ENCODE measurements around the gene RAB29.
"Not testable (repeated sequence)": the region's sequence is repeated elsewhere in the genome, so short reads cannot be mapped to it uniquely, and the experiment has no call there.

The RAB29 gene, protein sequence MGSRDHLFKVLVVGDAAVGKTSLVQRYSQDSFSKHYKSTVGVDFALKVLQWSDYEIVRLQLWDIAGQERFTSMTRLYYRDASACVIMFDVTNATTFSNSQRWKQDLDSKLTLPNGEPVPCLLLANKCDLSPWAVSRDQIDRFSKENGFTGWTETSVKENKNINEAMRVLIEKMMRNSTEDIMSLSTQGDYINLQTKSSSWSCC

DNA sequence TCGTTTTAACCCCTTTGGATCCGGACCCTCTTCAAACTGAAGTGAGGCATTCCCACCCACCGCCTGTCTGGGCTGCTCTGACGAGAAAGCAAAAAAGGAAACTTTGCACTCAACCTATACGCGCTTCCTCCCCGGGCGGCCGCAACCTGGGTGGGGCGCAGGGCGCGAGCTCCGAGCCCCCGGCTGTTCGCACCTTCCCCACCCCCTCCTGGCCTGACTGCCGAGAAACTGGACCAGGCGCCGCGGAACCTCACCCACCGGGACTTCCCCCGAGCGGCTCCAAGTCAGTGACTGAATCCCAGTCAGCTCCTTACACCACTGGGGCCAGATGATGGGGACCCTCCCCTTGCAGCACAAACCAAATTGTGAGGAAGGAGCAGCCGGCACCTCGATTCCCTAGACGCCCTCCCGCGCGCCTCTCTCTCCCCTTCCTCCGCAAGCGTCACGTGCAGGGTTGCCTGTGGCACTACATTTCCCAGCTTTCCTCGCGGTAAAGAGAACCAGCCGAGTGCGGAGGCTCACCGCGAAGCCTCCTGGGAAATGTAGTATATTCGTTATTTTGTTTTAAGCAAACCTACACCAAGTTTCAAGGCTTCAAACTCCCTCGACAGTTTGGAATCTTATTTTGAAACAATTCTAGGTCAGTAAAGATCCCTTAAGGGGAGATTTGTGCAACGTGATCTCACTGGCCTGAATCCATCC lies at the start of gene RAB29:
Gene RAB29, minus strand, starts transcription at position 468 of the 702 bp plus-strand sequence. CDS start 526 bp downstream, outside the sequence.
- peak; percentile 68 to 75 for DNase-seq (ENCODE audit: low read depth in 2 of 2)

DNA sequence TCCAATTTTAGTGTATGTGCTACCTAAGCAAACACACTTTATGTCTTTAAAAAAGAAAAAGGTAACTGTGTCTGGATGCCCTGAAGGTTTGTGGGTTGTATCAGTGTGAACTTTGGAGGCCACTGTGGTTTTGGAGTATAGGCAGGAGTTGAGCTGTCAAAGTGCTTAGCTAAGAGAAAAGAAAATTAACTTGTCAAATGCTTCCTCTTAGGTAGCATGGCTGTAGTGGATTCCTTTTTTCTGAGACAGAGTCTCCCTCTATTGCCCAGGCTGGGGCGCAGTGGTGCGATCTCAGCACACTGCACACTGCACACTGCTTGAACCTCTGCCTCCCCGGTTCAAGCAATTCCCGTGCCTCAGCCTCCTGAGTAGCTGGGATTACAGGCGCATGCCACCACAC lies 48.9 kb upstream of the RAB29 start:
- DNase-seq (ENCODE audit: low read depth in 2 of 2): no peak

DNA sequence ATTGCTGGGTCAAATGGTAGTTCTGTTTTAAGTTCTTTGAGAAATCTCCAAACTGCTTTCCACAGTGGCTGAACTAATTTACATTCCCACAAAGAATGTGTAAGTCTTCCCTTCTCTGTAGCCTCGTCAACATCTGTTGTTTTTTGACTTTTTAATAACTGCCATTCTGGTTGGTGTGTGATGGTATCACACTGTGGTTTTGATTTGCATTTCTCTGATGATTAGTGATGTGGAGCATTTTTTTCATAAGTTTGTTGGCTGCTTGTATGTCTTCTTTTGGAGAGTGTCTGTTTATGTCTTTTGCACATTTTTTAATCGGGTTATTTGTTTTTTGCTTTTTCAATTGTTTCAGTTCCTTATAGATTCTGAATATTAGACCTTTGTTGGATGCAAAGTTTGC lies 48.0 kb upstream of the RAB29 start:
- not testable (repeated sequence) for DNase-seq (ENCODE audit: low read depth in 2 of 2)

DNA sequence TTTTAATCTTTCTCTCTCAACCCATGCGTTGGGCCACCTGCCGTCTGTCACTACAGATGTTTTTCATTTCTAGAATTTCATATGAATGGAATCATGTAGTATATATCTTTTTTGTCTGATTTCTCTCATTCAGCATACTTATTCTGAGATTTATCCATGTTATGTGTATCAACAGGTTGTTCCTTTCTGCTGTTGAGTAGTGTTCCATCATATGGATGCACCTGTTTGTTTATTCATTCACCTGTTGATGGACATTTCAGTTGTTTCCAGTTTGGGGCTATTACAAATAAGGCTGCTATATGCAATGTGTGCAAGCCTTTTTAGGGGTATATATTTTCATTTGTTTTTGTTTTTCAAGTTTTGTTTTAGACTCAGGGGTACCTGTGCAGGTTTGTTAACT lies 47.1 kb upstream of the RAB29 start:
- DNase-seq (ENCODE audit: low read depth in 2 of 2): no peak

DNA sequence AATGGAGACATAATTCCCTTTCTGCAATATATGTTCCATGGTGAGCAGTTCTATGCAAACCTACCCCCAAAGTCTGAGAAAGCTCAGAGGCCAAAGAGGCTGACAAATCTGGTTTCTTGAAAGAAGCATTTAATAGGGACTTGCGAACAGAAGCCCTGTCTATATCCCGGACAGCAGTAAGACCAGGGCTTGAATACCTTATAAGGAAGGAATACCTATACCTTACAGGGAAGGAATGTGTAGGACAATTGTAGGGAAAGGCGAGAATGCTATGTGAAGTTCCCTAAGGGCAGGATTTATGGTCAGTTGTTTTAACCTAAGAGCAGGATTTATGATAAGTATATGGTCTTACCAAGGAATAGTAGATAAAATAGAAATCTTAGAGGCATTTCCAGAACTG lies 42.7 kb upstream of the RAB29 start:
- no peak for DNase-seq (ENCODE audit: low read depth in 2 of 2)

DNA sequence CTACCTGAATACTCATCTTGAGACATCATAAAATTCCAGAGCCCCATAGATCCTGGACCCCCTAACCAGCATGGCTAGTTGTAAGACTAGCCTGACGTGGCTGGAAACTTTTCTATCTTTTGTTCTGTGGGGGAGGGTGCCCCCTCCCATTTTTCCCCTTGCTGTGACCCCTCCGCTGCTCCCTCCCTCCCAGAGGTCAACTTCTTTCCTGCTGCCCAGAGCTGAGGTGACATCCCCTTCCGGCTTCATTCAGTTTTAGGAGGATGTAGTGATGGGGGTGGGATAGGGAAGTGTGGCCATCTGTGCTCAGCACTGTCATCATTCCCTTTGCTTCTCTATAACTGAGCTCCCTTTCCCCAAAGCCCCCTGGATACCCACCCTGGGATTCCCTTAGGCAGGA lies 42.1 kb upstream of the RAB29 start:
- DNase-seq (ENCODE audit: low read depth in 2 of 2): no peak

DNA sequence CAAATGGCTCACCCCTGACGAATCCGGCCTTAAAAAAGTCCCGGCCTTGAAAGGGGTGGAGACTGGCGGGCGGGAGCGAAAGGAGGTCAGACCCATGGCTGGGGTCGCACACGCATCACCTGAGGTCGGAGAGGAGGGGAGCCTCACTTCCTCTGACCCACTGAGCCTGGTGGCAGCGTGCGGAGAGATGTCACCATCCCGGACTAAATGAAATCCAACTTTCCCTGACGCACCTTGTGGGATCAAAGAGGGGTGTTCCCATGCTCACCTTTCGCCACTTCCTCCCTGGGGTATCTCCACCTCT lies 38.4 kb upstream of the RAB29 start:
- no peak for DNase-seq (ENCODE audit: low read depth in 2 of 2)

DNA sequence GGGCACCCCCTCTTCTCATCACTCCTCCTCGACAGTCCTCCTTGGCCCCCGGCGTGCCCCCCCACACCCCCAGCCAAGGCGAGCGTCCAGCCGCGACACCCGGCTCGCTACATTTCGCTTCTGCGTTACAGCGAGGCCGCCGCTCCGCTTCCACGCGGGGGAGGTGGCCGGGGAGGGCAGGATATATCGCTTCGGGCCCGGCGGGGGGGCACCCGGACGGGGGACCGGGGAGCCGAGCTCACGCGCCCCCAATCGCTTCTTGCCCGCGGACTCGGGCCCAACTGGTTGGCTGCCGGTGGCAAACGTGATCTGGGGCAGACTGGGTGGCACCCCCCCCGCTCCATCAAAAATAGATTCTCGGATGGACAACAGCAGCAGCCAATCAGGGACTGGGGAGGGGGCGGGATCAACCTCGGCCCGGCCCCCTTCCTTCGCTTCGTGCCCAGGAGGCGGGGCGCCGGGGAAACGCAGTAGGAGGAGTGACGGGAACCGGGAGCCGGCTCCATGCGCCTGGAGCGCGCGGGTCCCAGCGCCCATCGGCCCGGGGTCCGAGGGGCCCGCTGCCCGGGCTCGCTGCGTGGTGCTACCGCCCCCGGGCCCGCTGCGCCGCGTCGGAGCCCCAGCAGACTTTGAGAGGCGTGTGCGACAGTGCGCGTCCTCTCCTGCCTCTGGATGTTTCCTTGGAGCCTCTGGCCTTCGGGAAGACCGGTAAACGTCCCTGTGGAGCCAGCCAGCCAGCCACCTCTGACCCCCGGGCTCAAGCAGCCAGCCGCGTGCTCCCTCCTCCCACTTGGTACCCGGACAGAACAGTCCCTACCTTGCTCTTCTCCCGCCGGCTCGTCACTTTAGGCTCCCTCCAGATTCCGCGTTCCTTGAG lies 37.8 kb upstream of the RAB29 start, which contains the start of gene SLC41A1:
Gene SLC41A1, minus strand, starts transcription at position 321 of the 877 bp plus-strand sequence. CDS start 2,757 bp downstream, outside the sequence.
- peak; percentile 86 to 87 for DNase-seq (ENCODE audit: low read depth in 2 of 2)

DNA sequence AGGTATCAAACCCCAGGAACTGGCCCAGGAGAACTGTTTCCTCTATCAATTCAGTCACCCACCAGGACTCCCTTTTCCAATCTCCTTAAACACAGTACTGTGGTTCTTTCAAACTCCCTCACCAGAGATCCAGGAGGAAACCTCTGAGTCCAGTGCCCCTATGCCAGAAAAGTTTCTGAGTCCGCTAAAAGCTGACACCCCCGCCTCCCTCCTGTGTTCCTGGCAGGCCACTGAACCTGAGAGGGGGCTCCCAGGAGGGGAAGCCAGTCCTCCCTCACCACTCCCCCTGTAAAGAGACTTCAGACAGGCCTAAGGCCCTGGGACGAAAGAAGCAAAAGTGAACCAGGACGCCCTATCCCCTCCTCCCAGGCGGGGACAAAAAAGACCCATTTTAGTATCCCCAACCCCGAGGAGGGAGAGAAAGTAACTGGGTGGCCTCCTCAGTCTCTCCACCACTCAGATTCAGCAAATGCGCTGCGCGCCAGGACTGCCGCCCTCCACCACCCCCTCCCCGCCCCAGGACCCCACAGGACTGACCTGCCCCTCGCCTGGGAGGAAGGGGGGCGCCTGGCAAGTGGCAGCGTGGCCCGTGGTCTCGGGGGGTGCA lies 37.1 kb upstream of the RAB29 start:
- no peak for DNase-seq (ENCODE audit: low read depth in 2 of 2)

DNA sequence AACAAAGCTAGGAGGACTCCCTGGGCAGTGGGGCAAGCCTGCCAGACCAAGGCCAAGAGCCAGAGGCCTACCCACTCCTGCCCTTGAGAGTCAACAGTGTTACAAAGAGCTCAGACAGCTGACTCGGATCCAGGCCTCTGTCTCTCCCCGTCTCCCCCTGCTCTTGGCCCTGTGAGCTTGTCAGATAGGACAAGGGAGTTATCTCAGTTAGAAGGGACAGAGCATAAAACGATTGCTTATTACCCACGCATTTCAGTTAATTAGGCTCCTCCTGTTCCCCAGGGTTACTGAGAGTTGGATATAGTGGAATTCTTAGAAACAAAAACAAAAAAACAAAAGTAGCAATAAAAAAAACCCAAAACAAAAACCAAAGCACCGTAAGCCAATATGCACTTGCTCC lies 36.4 kb upstream of the RAB29 start:
- no peak for DNase-seq (ENCODE audit: low read depth in 2 of 2)

DNA sequence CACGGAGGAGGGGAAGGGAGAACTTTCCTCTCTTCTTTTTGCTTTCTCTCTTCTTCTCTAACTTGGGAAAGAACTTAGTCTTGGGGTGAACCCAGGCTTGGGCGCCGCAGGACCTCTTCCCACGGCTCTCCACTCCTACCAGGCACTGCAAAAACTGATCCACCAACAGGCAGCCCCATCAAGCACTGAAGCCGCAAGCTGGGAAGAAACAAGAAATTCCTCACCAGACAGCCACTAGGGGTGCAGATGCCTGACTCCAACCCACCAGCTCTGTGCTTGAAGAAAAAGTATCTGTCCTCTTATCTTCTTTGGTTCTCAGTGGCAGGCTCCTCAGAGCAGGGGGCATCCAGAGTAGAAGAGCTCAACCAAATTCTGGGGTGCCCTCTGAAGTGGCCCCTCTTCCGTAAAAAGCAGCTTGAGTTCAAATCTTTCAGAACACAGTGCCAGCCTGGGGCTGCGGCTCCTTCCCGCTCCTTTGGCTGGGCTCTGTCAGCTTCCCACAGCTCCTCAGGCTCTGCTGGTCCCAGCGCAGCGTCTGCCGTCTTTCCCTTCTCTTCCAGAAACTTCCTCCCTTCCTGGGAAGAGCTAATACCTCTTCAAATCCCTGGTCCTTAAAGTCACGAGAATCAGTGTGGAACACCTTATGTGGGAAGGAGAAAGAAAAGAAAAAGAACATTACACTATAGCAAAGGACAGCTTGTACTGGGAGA lies 35.3 kb upstream of the RAB29 start:
- DNase-seq (ENCODE audit: low read depth in 2 of 2): no peak

DNA sequence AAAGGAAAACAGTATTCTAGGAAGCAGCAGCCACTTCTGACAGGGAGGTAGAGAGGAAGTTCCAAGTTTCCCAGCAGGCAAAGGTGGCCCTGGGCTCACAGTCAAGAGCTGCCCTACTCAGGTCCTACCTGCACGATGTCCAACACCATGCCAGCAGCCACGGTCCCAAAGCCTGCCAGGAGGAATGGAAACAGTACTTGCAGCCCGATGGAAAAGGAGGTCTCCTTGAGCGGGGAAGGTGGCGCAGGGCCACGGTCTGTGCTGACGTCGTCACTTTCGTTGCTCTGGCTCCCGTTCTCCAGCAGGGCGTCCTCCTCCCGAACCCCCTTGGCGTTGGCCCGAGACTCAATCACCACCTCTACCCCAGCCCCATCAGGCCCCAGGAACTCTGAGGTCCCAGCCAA lies 34.7 kb upstream of the RAB29 start:
- DNase-seq (ENCODE audit: low read depth in 2 of 2): no peak

DNA sequence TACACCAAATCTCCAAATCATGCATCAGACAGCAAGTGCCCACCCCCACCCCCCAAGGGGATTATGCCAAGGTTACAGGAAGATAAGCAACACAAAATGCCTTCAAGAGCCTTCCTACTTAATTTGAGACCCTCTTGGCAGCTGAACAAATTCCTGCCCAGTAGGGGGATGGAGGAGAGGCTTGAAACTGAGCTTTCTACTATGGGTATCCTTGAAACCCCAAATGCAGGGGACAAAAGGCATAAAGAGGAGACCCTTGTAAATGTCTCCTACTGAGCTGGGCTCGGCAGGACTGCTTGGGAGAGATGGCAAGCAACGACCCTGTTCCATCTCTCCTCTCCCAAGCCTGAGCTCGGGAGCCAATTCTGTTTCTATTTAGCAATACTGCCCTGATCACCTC lies 34.2 kb upstream of the RAB29 start:
- DNase-seq (ENCODE audit: low read depth in 2 of 2): no peak

DNA sequence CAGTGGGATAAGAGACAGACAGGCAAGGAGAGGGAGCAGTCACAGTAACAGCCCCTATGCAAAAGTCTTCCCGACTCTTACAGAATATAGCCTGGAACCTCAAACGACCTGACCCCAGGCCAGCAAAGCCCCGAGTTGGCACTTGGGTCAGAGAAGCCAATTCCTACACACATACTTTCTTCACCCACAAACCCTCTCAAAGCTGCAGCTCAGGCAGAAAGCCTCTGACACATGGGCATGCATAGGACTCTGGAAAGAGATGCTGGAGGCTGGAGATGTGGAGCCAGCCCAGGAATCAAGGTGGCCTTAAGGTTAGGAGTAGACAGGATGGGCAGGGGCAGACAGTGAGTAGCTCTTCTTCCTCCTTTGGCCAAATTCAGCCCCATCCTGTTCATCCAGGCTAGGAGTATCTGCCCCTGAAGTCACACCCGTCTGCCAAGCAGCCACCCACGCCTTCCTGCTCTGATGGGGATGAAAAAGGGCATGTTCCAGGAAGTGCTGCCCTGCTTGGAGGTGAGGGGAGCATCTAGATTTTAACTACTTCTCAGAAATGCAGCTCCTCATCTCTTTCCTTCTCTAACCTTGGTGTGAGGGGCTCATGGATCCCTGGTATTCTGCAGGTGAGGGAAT lies 29.9 kb upstream of the RAB29 start:
- DNase-seq (ENCODE audit: low read depth in 2 of 2): peak in 1 of 2 experiments; percentile 61

DNA sequence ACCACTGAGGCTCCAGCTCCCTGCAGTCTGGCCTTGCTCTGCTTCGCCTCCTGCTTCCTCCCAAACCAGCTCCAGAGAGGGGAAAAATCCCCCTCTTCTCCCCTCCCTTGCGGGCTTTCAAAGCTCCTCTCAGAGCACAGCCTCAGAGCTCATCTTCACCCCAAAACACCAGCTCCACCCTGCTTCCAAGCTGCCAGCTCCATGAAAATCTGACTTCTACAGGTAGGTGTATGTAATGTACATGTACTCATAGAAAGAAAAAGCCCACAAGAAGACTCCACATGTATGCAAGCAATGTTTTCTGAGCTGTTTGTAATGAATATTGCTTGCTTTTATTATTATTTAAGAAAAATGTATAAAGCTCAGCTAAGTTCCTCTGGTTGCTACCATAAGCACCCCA lies 29.3 kb upstream of the RAB29 start:
- no peak for DNase-seq (ENCODE audit: low read depth in 2 of 2)

DNA sequence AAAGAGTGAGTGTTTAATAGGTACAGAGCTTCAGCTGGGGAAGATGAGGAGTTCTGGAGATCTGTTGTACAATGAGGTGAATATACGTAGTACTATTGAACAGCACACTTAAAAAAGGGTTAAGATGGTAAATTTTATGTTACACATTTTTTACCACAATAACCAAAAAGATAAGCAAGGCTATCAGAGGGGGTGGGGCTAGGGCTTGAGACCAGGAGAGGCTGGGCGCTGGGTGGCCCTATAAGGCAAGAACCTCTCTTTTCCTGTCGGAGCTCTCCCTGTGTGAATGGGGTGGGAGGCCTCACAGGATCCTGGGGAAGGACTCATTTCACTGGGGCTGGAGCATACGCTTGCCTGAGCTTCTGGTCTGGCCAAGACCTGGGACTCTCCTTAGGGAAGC lies 28.7 kb upstream of the RAB29 start:
- no peak for DNase-seq (ENCODE audit: low read depth in 2 of 2)

DNA sequence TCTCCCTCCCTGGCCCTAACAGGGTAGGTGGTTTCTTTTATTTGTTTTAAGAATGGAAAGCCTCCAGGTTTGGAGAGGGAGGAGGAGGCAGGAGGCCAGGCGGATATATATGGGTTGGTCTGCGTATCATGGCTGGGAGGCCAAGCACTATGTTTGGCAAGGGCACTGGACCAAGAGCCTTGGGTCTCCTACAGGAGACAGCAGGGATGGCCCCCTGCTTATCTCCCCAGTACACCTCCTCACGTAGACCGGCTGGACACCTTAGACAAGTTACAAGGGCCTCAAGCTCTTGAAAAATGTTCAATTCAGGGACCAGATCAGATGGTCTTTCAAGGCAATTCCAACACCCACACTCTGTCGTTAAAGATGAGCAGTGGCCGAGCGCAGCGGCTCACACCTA lies 26.8 kb upstream of the RAB29 start:
- DNase-seq (ENCODE audit: low read depth in 2 of 2): no peak

DNA sequence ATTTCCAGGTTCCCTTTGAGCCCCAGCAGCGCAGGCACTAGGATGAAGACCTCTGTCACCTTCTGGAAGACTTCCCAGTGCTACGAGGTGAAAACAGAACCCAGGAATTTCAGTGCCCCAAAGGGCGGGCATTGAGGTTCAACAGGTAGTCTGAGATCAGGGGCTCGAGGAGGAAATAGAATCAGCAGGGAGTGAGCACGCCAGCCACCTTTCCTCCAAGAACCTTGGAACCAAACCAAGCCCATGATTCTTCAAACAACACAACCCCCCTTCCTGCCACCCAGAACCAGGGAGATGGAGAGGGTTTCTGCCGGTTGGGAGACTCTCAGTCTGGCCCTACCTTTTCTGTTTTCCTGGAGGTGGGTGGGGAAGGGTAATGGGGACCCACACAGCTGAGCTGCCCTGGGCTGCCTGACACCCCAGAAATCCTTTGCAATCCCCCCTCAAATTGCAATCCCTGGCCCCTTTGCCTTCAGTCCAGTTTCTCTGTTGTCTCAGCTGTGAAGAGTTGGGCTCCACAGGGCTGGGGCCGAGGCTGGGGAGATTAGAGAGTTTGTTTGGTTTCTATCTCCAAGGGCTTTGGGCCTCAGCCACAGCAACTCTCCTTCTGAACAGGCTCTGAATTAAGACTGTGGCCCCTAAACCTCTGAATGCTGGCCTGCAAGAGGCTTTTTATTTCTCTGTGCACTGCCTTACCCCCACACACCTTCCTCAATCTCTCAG lies 25.9 kb upstream of the RAB29 start:
- DNase-seq (ENCODE audit: low read depth in 2 of 2): no peak

DNA sequence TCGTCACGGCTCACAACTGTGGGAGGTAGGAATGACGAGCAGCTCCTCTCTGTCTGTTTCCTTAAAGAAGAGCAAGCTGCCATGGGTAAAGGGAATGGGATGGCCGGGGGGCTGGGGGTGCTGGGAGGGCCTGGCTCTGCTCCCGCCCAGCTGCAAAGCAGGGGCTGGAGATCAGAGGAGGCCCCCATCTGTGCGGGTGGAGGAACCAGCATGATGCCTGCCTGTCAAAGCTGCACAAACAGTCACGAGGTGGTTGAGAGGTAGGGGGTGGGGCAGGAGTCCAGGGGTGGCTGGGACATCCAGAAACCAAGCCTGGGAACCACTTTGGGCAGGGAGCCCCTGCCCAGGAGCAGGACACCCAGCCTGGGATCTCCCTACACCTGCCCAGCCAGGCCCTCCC lies 25.1 kb upstream of the RAB29 start:
- DNase-seq (ENCODE audit: low read depth in 2 of 2): no peak

DNA sequence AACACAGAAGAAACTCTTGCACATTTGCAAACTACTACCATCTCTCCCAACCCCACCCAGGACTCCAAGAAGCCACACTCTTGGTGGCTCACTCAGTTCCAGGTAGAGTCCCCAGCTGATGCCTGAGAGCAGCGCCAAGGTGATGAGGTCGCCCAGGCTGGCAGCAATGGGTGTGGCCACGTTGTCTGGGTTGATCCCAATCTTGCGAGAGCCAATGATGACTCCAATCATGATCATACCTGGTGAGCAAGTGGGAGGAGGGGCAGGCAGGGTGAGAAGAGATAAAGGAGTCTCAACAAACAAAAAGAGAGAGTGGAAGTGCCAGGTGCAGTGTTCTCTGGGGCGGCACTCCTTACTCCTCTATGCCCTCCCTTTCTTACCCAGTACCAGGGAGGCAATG lies 23.3 kb upstream of the RAB29 start:
- no peak for DNase-seq (ENCODE audit: low read depth in 2 of 2)

DNA sequence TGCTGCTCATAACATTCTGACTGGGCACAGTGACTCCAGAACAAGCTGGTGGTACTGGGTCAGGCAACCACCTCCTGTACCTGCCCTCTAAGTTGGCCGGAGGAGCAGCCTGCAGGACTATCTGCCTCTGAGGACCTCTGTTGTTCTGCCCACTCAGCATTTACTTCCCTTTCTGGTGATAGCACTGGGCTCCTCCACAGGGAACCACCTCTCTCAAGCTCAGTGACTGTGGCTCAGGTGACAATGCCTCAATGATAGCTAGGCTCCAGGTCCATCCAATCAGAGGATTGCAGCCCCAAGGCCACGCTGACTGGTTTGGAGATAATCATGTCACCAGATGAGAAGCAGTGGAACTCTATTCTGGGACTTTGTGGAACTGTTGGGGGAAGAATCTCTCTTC lies 21.9 kb upstream of the RAB29 start:
- DNase-seq (ENCODE audit: low read depth in 2 of 2): no peak

Data from stimulated activated CD4-positive, alpha-beta T cell treated with anti-CD3 and anti-CD28 coated beads, Interleukin-12 subunit alpha, Interleukin-12 subunit beta, amount 100 ng/mL, for 24 hours (primary cell).